ENCODE results near the gene LIME1. TPM values are rescaled to one million over a fixed set of nuclear protein-coding genes. Genes with fewer than 3 reads are reported as not detected.

The LIME1 gene
- total and polyA plus RNA-seq, 8 donors, result 2.6 to 46.6 (median 3.5) TPM

DNA sequence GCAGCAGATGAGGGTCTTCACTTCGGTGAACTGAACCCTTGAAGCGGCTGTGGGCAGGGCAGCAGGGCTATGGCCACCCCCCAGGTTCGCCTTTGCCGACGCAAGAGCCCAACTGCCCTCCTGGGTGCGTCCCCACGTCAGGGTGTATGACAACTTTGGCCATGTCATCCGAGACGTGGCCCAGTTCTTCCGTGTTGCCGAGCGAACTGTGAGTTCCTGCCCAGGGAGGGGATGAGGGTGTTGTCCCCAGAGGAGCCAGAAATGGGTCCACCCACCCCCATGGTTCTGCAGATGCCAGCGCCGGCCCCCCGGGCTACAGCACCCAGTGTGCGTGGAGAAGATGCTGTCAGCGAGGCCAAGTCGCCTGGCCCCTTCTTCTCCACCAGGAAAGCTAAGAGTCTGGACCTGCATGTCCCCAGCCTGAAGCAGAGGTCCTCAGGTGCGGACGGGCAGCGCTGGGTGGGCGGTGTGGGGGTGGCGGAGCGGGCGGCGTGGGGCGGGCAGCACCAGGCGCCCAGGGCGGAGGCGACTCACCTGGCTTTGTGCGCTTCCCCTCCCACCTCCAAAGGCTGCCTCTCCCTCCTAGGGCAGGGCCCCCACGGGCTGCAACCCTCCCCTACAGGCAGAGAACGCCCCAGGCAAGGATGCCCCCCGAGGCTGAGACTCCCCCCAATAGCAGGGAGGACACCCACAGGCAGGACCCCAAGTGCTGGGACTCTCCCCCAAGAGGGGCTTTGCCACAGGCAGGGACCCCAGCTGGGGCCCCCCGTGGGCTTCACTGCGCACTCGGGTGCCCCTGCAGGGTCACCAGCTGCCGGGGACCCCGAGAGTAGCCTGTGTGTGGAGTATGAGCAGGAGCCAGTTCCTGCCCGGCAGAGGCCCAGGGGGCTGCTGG lies 46.2 kb upstream of the LIME1 start:
- ATAC-seq (no peak), DNase-seq (peak in 1 of 6 donors; percentile 81), FAIRE-seq (no peak)
- Histone ChIP-seq H3K36me3 (no peaks in the 10 kb centered on the region), H3K27me3 (no peaks in the 10 kb centered on the region), H3K4me1 (no peaks in the 10 kb centered on the region), H3K4me3 (no peak overlapping the region), H3K27ac (no peak overlapping the region), H3K9me3 (no peaks in the 10 kb centered on the region)
- WGBS, 2 donors, result 91 to 94% methylated on average over 35 to 40 of the region's 40 CpGs
- intact Hi-C loops (cut with DNase I), result no loop called here
- no peak for TF ChIP-seq CTCF (IDR thresholded peaks at IDR 0.05)

DNA sequence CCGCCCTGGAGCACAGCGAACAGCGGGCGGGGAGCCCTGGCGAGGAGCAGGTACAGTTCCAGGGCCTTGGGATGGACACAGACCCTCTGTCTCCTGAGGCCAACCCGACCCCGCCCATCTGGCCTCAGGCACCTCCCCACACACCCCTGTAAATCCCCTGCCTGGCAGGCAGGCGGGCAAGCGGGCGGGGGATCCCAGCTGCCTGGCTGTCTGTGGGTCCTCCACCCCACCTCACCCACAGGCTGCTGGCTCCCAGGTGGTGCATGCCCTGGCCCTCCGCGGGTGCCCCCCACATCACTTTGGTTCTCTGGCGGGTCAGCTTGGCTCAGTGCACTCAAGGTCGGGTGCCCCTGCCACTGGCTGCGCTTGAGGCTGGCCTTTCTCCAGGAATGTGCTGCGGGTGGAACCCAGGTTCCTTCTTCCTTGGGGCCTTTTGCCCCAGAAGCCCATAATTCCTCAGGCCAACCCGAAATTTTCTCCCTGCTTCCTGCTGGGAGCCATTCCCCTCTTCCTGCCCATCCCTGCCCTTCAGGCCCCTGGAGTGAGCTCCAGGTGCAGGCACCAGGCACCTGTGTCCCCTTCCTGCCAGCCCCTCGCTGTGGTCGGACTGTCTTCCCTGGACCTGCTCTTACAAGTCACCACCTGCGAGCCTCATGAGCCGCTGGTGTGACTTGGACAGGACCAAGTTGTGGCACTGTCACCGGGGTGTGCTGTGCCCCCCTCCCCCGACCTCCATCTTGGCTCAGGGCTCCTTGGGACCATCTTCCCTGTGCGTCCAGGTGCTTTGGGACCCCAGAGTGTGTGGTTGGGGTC lies 45.4 kb upstream of the LIME1 start:
- Histone ChIP-seq H3K4me3 (no peak overlapping the region), H3K36me3 (no peaks in the 10 kb centered on the region), H3K27ac (no peak overlapping the region), H3K27me3 (no peaks in the 10 kb centered on the region), H3K4me1 (no peaks in the 10 kb centered on the region), H3K9me3 (no peaks in the 10 kb centered on the region)
- no peak for FAIRE-seq
- 75% methylated on average over 24 of the region's 24 CpGs for WGBS, 2 donors
- intact Hi-C loops (cut with DNase I), result no loop called here
- peak in 3 of 6 donors; percentile 13 to 42 (median 33) for DNase-seq
- peak in 1 of 4 donors; percentile 3 for ATAC-seq
- TF ChIP-seq CTCF (IDR thresholded peaks at IDR 0.05), result no peak

GRCh38 chr20:63691711-63692435 lies 44.6 kb upstream of the LIME1 start:
- peak in 2 of 6 donors; percentile 42 to 69 for DNase-seq
- no peak for FAIRE-seq
- ATAC-seq, result peak in 1 of 4 donors; percentile 5
- Histone ChIP-seq H3K9me3 (no peaks in the 10 kb centered on the region), H3K27ac (no peak overlapping the region), H3K4me1 (peaks cover 0 to 5% (median 0%) of the 10 kb centered on the region in 3 donors), H3K4me3 (no peak overlapping the region), H3K36me3 (no peaks in the 10 kb centered on the region), H3K27me3 (no peaks in the 10 kb centered on the region)
- intact Hi-C loops (cut with DNase I), result no loop called here
- 88 to 90% methylated on average over 21 of the region's 21 CpGs for WGBS, 2 donors
- no peak for TF ChIP-seq CTCF (IDR thresholded peaks at IDR 0.05)

GRCh38 chr20:63692436-63693082 lies 43.9 kb upstream of the LIME1 start:
- no peaks in the 10 kb centered on the region for H3K9me3 ChIP-seq
- H3K27ac ChIP-seq, result no peak overlapping the region
- no peak for TF ChIP-seq CTCF (IDR thresholded peaks at IDR 0.05)
- H3K4me1 ChIP-seq, result peaks cover 0 to 12% (median 0%) of the 10 kb centered on the region in 3 donors
- no peak overlapping the region for H3K4me3 ChIP-seq
- ATAC-seq (peak in 1 of 4 donors; percentile 5), FAIRE-seq (no peak), DNase-seq (peak in 2 of 6 donors; percentile 26 to 76)
- intact Hi-C loops (cut with DNase I), result no loop called here
- 72 to 73% methylated on average over 18 to 20 of the region's 20 CpGs for WGBS, 2 donors
- H3K27me3 ChIP-seq, result no peaks in the 10 kb centered on the region
- no peaks in the 10 kb centered on the region for H3K36me3 ChIP-seq
